Lower lobe of right lung (tissue), 2 donors: ENCODE results near the gene ADGRF3. TPM values are rescaled to one million over a fixed set of nuclear protein-coding genes. Genes with fewer than 3 reads are reported as not detected.
A peak's percentile ranks its signal among the peaks of the same experiment; 100 is the strongest.
"Not testable (repeated sequence)": the region's sequence is repeated elsewhere in the genome, so short reads cannot be mapped to it uniquely, and the experiment has no call there.

Experiments
- ATAC-seq, 2 donors: fragments of 200-7000 bp; cut with Tn5 transposase; one replicate each; pipeline ENCODE4 v1.9.1; 2020 to 2022; ENCODE audit warnings: mild to moderate bottlenecking in 2 of 2, moderate library complexity in 2 of 2
- DNase-seq: peaks from one replicate; pipeline ENCODE4 v3.0.0-alpha.2; 2020
- H3K27ac ChIP-seq: fragments of 200-600 bp; one replicate; pipeline ENCODE4 v1.8.0; 2022
- H3K27me3 ChIP-seq: fragments of 200-600 bp; one replicate; pipeline ENCODE4 v1.8.0; 2022; ENCODE audit warnings: low read depth
- H3K36me3 ChIP-seq: fragments of 200-600 bp; one replicate; pipeline ENCODE4 v1.8.0; 2022; ENCODE audit warnings: mild to moderate bottlenecking
- H3K4me1 ChIP-seq: fragments of 200-600 bp; one replicate; pipeline ENCODE4 v1.8.0; 2022
- H3K4me3 ChIP-seq: fragments of 200-600 bp; one replicate; pipeline ENCODE4 v1.8.0; 2022; ENCODE audit warnings: mild to moderate bottlenecking
- H3K9me3 ChIP-seq: fragments of 200-600 bp; one replicate; pipeline ENCODE4 v1.8.0; 2022
- intact Hi-C: fragments of 100-400 bp; cut with DNase I; formaldehyde crosslinking; loops from one replicate; pipeline ENCODE4 v1.11.0; 2022
- total RNA-seq: library from RNA; stranded (reverse); fragmentation: NEBNext Ultra II Directional; extraction: Animal tissue kit (Norgen Biotek cat#: 25700); gene quantifications from one replicate; pipeline ENCODE4 v1.2.1, GENCODE V29; 2021
- TF ChIP-seq, protein P1 (sequence below): fragments of 200-600 bp; IDR thresholded peaks from one replicate; pipeline ENCODE4 v1.8.0; 2022; ENCODE audit warnings: antibody characterized with exemption, mild to moderate bottlenecking
- donor health status: DM: no; HTN: yes; CAD: no; lungs with severe emphysema.

The ADGRF3 gene
- total RNA-seq, 1 donor from 2014 or later: 0.35 TPM

DNA sequence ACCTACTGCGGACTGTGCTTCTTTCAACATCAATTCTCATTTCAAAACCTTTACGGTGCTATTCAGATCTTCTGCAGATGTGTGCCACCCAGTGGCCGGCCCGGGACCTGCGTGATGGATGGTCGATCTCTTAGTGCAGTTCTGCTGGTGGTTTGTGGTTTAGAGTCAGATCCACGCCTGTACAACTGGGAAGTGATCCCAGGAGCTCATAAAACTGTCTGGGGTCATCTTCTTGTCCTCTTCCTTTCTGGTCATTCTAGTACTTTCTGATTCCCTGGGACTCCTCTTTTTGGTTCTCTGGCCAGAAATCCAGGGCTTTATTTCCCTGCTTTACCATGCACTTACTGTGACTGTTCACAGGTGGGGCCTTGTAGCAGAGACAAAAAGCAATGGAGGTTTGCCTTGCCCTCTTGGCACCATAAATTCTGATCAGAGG, 16.5 kb downstream of the ADGRF3 start:
- Histone ChIP-seq H3K36me3 (no peaks in the 10 kb centered on the region), H3K4me3 (no peak overlapping the region), H3K27me3 (no peaks in the 10 kb centered on the region), H3K27ac (no peak overlapping the region), H3K9me3 (no peaks in the 10 kb centered on the region), H3K4me1 (peaks cover 7% of the 10 kb centered on the region)
- peak; percentile 93 to 97 for ATAC-seq
- peak; percentile 93 for DNase-seq
- TF ChIP-seq, protein P1, sequence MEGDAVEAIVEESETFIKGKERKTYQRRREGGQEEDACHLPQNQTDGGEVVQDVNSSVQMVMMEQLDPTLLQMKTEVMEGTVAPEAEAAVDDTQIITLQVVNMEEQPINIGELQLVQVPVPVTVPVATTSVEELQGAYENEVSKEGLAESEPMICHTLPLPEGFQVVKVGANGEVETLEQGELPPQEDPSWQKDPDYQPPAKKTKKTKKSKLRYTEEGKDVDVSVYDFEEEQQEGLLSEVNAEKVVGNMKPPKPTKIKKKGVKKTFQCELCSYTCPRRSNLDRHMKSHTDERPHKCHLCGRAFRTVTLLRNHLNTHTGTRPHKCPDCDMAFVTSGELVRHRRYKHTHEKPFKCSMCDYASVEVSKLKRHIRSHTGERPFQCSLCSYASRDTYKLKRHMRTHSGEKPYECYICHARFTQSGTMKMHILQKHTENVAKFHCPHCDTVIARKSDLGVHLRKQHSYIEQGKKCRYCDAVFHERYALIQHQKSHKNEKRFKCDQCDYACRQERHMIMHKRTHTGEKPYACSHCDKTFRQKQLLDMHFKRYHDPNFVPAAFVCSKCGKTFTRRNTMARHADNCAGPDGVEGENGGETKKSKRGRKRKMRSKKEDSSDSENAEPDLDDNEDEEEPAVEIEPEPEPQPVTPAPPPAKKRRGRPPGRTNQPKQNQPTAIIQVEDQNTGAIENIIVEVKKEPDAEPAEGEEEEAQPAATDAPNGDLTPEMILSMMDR: peak; percentile 91
- intact Hi-C loops: no loop called here

DNA sequence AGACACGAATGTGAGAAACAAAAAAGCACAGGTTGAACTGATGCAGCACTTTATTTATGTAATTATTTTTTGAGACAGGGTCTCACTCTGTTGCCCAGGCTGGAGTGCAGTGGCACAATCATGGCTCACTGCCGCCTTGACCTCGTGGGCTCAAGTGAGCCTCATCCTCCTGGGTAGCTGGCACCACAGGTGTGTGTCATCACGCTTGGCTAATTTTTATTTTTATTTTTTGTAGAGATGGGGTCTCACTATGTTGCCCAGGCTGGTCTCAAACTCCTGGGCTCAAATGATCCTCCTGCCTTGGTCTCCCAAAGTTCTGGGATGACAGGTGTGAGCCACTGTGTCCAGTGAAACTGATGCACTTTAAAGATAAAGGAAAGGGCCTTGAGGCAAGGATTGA, 17.5 kb downstream of the ADGRF3 start:
- intact Hi-C loops, H3K27me3 ChIP-seq: not testable (repeated sequence)

DNA sequence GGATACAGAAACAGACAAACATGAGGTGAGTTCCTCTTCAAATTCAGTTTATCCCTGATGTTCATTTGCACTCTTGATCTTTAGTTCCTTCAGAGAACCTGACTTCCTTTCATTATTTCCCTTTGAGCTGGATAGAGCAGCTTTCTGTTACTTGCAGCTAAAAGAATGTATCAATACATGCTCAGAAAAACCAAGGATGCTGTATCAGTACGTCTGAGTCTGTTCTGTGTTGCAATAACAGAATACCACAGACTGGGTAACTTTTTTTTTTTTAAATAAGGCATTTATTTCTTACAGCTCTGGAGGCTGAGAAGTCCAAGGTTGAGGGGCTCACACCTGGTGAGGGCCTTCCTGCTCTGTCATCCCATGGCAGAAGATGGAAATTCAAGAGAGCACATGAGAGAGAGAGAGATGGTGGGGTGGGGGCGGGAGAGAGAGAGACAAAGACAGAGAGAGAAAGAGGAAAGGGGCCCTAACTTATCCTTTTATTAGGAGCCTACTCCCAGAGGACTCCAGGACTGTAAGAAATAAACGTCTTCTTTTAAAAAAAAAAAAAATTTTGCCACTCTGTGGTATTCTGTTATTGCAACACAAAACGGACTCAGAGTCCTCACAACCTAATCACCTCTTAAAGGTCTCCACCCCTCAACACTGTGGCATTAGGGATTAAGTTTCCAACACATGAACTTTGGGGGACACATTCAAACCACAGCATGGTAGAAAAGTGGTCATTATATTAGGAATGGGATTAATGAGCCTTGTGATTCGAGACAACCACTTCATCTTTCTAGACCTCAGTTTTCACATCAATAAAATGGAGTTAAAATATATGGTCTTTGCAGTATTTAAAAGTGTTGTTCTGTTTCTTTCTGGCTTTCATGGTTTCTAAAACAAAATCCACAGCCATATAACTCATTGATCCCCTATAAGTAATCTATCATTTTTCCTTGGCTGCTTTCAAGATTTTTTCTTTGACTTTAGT, 19.0 kb downstream of the ADGRF3 start:
- Histone ChIP-seq H3K27ac (no peak overlapping the region), H3K9me3 (no peaks in the 10 kb centered on the region), H3K4me1 (peaks cover 7% of the 10 kb centered on the region), H3K36me3 (no peaks in the 10 kb centered on the region), H3K27me3 (no peaks in the 10 kb centered on the region), H3K4me3 (no peak overlapping the region)
- ATAC-seq (no peak), DNase-seq (no peak)
- intact Hi-C loops: no loop called here
- TF ChIP-seq, protein P1: no peak

More for the DNA sequence above, 17.5 kb downstream of the ADGRF3 start:
- H3K4me3 ChIP-seq, ATAC-seq, H3K36me3 ChIP-seq, H3K9me3 ChIP-seq, H3K4me1 ChIP-seq, DNase-seq, H3K27ac ChIP-seq: not testable (repeated sequence)

DNA sequence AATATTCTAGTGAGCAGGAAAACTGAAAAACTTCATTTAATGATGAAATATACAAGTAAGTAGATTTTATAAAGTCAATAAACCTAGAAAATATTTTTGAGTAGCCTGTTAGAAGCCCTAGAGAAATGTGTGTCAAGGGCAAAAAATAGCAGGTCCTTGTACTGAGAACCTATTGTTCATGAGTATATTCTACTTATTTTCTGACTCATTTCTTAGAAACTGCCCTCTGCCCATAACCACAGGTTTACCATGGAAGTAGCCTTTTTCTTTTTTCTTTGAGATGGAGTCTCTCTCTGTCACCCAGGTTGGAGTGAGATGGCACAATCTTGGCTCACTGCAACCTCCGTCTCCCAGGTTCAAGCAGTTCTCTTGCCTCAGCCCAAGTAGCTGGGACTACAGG, 20.1 kb downstream of the ADGRF3 start:
- Histone ChIP-seq H3K9me3 (no peaks in the 10 kb centered on the region), H3K27me3 (no peaks in the 10 kb centered on the region), H3K4me3 (no peak overlapping the region), H3K36me3 (no peaks in the 10 kb centered on the region), H3K27ac (no peak overlapping the region), H3K4me1 (peaks cover 7% of the 10 kb centered on the region)
- TF ChIP-seq, protein P1: no peak
- intact Hi-C loops: no loop called here
- DNase-seq (no peak), ATAC-seq (no peak)

DNA sequence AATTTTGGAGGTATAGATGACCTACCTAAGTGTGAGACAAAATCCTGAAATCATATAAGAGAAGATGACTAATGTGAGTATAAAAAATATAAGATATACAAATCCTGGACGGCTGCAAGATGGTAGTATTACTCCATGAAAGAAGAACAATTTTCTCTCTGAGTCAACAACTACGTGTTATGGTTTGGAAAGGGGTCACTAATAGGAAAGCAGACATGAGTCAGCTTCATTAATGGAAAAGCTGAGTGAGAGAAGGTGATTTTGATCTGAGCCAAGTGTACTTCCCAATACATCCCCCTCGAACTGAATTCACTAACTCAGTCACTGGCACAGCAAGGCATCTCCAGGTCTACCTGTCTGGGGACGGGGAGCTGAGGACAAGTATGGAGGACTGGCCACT, 20.7 kb downstream of the ADGRF3 start:
- intact Hi-C loops: no loop called here
- TF ChIP-seq, protein P1: no peak
- DNase-seq (no peak), ATAC-seq (no peak)
- peaks cover 7% of the 10 kb centered on the region for H3K4me1 ChIP-seq
- no peaks in the 10 kb centered on the region for H3K27me3 ChIP-seq
- H3K36me3 ChIP-seq: no peaks in the 10 kb centered on the region
- H3K27ac ChIP-seq: no peak overlapping the region
- H3K9me3 ChIP-seq: no peaks in the 10 kb centered on the region
- H3K4me3 ChIP-seq: no peak overlapping the region

DNA sequence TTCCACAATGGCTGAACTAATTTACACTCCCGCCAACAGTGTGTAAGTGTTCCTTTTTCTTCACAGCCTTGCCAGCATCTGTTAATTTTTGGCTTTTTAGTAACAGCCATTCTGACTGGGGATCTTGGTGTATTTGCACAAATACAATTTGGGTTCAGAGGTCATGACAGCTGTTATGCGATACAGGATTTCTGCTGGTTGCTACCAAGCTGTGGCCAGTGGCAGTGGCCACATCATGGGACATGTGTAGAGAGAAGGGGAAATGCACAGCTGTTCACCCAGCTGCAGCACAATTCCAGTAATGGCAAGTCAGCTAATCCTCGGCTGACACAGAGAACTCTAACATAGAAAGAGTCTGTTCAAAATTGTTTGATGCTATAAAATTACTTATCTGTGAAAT, 21.7 kb downstream of the ADGRF3 start:
- Histone ChIP-seq H3K4me3 (no peak overlapping the region), H3K9me3 (no peaks in the 10 kb centered on the region), H3K36me3 (no peaks in the 10 kb centered on the region), H3K27ac (no peak overlapping the region), H3K27me3 (no peaks in the 10 kb centered on the region), H3K4me1 (peaks cover 3% of the 10 kb centered on the region)
- TF ChIP-seq, protein P1: no peak
- intact Hi-C loops: no loop called here
- DNase-seq: no peak
- no peak for ATAC-seq

DNA sequence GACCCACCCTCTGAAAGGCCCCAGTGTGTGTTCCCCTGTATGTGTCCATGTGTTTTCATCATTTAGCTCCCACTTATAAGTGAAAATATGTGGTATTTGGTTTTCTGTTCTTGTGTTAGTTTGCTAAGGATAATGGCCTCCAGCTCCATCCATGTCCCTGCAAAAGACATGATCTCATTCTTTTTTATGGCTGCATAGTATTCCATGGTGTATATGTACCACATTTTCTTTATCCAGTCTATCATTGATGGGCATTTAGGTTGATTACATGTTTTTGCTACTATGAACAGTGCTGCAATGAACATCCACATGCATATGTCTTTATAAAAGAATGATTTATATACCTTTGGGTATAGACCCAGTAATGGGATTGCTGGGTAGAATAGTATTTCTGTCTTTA, 22.1 kb downstream of the ADGRF3 start:
- H3K27ac ChIP-seq, H3K4me3 ChIP-seq, H3K36me3 ChIP-seq, ATAC-seq, DNase-seq, H3K9me3 ChIP-seq, intact Hi-C loops, H3K4me1 ChIP-seq, H3K27me3 ChIP-seq: not testable (repeated sequence)
